GM23338 (cell line): Measurements from ENCODE around the gene TNS3. TPM values are rescaled to one million over a fixed set of nuclear protein-coding genes. Genes with fewer than 3 reads are reported as not detected.

Experiments
- ATAC-seq: fragments of 200-7000 bp; cut with Tn5 transposase; 3 replicates; pipeline ENCODE4 v1.9.1; 2020
- DNase-seq: peaks from one replicate; pipeline ENCODE4 v3.0.0-alpha.2; 2015; ENCODE audit warnings: low spot score
- H2AFZ ChIP-seq: fragments of 200-600 bp; sonication (generic); 2 replicates; pipeline ENCODE4 v1.8.0; 2016; ENCODE audit warnings: antibody characterized with exemption, mild to moderate bottlenecking, moderate library complexity
- H3F3A ChIP-seq: fragments of 200-600 bp; sonication (generic); replicated peaks from 2 replicates; pipeline ENCODE4 v1.8.0; 2017; ENCODE audit warnings: antibody characterized with exemption, mixed run types, low read depth
- H3K27ac ChIP-seq: fragments of 200-600 bp; sonication (generic); 2 replicates; pipeline ENCODE4 v1.6.1; 2016; ENCODE audit warnings: low read depth
- H3K27me3 ChIP-seq: fragments of 200-600 bp; sonication (generic); 2 replicates; pipeline ENCODE4 v1.8.0; 2016; ENCODE audit warnings: mild to moderate bottlenecking, mixed run types, moderate library complexity; ENCODE audit not compliant: insufficient read depth
- H3K36me3 ChIP-seq: fragments of 200-600 bp; sonication (generic); 2 replicates; pipeline ENCODE4 v1.8.0; 2016; ENCODE audit warnings: mild to moderate bottlenecking; ENCODE audit not compliant: insufficient read depth
- H3K4me1 ChIP-seq: fragments of 200-600 bp; sonication (generic); 2 replicates; pipeline ENCODE4 v1.8.0; 2016; ENCODE audit warnings: mild to moderate bottlenecking, moderate library complexity; ENCODE audit not compliant: insufficient read depth
- H3K4me2 ChIP-seq: fragments of 200-600 bp; sonication (generic); 2 replicates; pipeline ENCODE4 v1.7.1; 2017; ENCODE audit warnings: mixed run types
- H3K4me3 ChIP-seq: fragments of 200-600 bp; sonication (generic); 2 replicates; pipeline ENCODE4 v1.6.1; 2016; ENCODE audit warnings: mixed run types
- H3K79me2 ChIP-seq: fragments of 200-600 bp; sonication (generic); replicated peaks from 2 replicates; pipeline ENCODE4 v1.8.0; 2017; ENCODE audit warnings: mild to moderate bottlenecking; ENCODE audit not compliant: insufficient read depth
- H3K9me2 ChIP-seq: fragments of 200-600 bp; sonication (generic); 2 replicates; pipeline ENCODE4 v1.8.0; 2017; ENCODE audit not compliant: insufficient read depth
- H4K20me1 ChIP-seq: fragments of 200-600 bp; sonication (generic); replicated peaks from 2 replicates; pipeline ENCODE4 v1.8.0; 2017; ENCODE audit warnings: mild to moderate bottlenecking; ENCODE audit not compliant: insufficient read depth
- H3K27ac Mint-ChIP-seq: 2 replicates; pipeline ENCODE4 v1.8.0; 2020; ENCODE audit warnings: inconsistent platforms, mild to moderate bottlenecking, moderate library complexity, mixed read lengths
- H3K27me3 Mint-ChIP-seq: 3 replicates; pipeline ENCODE4 v1.8.0; 2022; ENCODE audit warnings: low read depth, mild to moderate bottlenecking, moderate library complexity, mixed read lengths, inconsistent platforms; ENCODE audit not compliant: insufficient read depth, poor library complexity
- H3K36me3 Mint-ChIP-seq: 3 replicates; pipeline ENCODE4 v1.8.0; 2021; ENCODE audit warnings: low read depth, mild to moderate bottlenecking, inconsistent platforms, moderate library complexity, mixed read lengths
- H3K4me1 Mint-ChIP-seq: 3 replicates; pipeline ENCODE4 v1.8.0; 2020; ENCODE audit warnings: mild to moderate bottlenecking, inconsistent platforms, mixed read lengths
- H3K4me3 Mint-ChIP-seq: 3 replicates; pipeline ENCODE4 v1.8.0; 2021; ENCODE audit warnings: moderate library complexity, mild to moderate bottlenecking, inconsistent platforms, mixed read lengths
- H3K9me3 Mint-ChIP-seq: 3 replicates; pipeline ENCODE4 v1.8.0; 2020; ENCODE audit warnings: moderate library complexity, mild to moderate bottlenecking, inconsistent platforms, mixed read lengths
- CTCF ChIP-seq, 2 experiments: fragments of 200-600 bp in 1 of 2; sonication (generic) in 1 of 2; conservative IDR thresholded peaks; 2 replicates each; pipeline versions ENCODE4 v1.5.1 to v1.6.1; 2016 to 2017; ENCODE audit warnings: antibody characterized with exemption in 2 of 2, low read depth in 2 of 2, mild to moderate bottlenecking in 2 of 2, moderate library complexity in 1 of 2
- EZH2 ChIP-seq: fragments of 200-600 bp; sonication (generic); IDR thresholded peaks from one replicate; pipeline ENCODE4 v1.8.0; 2017; ENCODE audit warnings: antibody characterized with exemption, mild to moderate bottlenecking, low read depth; ENCODE audit not compliant: unreplicated experiment
- NANOG ChIP-seq: IDR thresholded peaks from 2 replicates; pipeline ENCODE4 v1.6.1; 2016; ENCODE audit warnings: antibody characterized with exemption, borderline replicate concordance
- ZNF114 ChIP-seq: fragments of 250-450 bp; sonication (Bioruptor Pico); IDR thresholded peaks from 2 replicates; pipeline ENCODE4 v1.5.0; 2020; ENCODE audit warnings: mild to moderate bottlenecking, moderate library complexity
- ZNF331 ChIP-seq: fragments of 250-450 bp; sonication (Bioruptor Pico); IDR thresholded peaks from 2 replicates; pipeline ENCODE4 v1.5.0; 2020; ENCODE audit warnings: low read depth, mild to moderate bottlenecking, moderate library complexity
- ZNF462 ChIP-seq: fragments of 250-450 bp; sonication (Bioruptor Pico); IDR thresholded peaks from 2 replicates; pipeline ENCODE4 v1.5.0; 2020; ENCODE audit warnings: mild to moderate bottlenecking, moderate library complexity
- polyA plus RNA-seq: library from polyadenylated mRNA; unstranded; fragments of >200 nt; fragmentation: Nextera tagmentation; extraction: Ambion mirVana; gene quantifications from 2 replicates; pipeline ENCODE4 v1.2.1, GENCODE V29; 2016
- total RNA-seq: library from RNA; depleted of rRNA; stranded (reverse); fragments of >200 nt; shearing (Covaris generic); gene quantifications from 2 replicates; pipeline ENCODE4 v1.2.3, GENCODE V29; 2014

The TNS3 gene
- total and polyA plus RNA-seq, 2 experiments from 2014 or later: 6.2 to 28.7 TPM

GRCh38 chr7:47284691-47285635 lies 296.9 kb downstream of the TNS3 start:
- Mint-ChIP-seq H3K27ac (no peak overlapping the region), H3K9me3 (no peaks in the 10 kb centered on the region), H3K4me1 (no peaks in the 10 kb centered on the region), H3K27me3 (no peaks in the 10 kb centered on the region), H3K36me3 (peaks cover 8% of the 10 kb centered on the region; the same call in 2 of the 3 replicates), H3K4me3 (no peak overlapping the region)
- H4K20me1 ChIP-seq: no peaks in the 10 kb centered on the region
- no peaks in the 10 kb centered on the region for H3K9me2 ChIP-seq
- peaks cover 7% of the 10 kb centered on the region; the same call in 1 of the 2 replicates for H3K36me3 ChIP-seq
- no peaks in the 10 kb centered on the region for H3F3A ChIP-seq
- H3K4me1 ChIP-seq: no peaks in the 10 kb centered on the region
- H3K79me2 ChIP-seq: no peaks in the 10 kb centered on the region
- TF ChIP-seq EZH2 (no peak), ZNF331 (CRISPR knock-in tag) (no peak), NANOG (no peak), ZNF114 (CRISPR knock-in tag) (no peak), ZNF462 (CRISPR knock-in tag) (no peak), CTCF (conservative IDR thresholded peaks at IDR 0.05; ENCODE audit: low read depth in 2 of 2) (no peak)
- no peak overlapping the region for H2AFZ ChIP-seq
- no peak overlapping the region for H3K27ac ChIP-seq
- no peaks in the 10 kb centered on the region for H3K27me3 ChIP-seq
- ATAC-seq: no peak
- DNase-seq: no peak
- no peak overlapping the region for H3K4me3 ChIP-seq
- H3K4me2 ChIP-seq: no peak overlapping the region
